K562 (cell line): ENCODE results near the gene POR. TPM values are rescaled to one million over a fixed set of nuclear protein-coding genes. Genes with fewer than 3 reads are reported as not detected.
A peak's percentile ranks its signal among the peaks of the same experiment; 100 is the strongest.

Experiments
- ATF3 ChIP-seq, 2 experiments: fragments of 450-650 bp in 1 of 2; sonication (generic) in 1 of 2; formaldehyde crosslinking in 1 of 2; IDR thresholded peaks in 1 of 2; conservative IDR thresholded peaks in 1 of 2; 2 replicates each; pipeline versions ENCODE4 v1.6.1 to v1.8.1; 2016 to 2023; ENCODE audit warnings: mild to moderate bottlenecking in 2 of 2, moderate library complexity in 2 of 2, inconsistent platforms in 1 of 2, missing genetic modification reagents in 1 of 2
- USF1 ChIP-seq: sonication (generic); formaldehyde crosslinking; IDR thresholded peaks from 2 replicates; pipeline ENCODE4 v1.9.0; 2022; ENCODE audit warnings: mild to moderate bottlenecking, missing genetic modification reagents
- ZMIZ1 ChIP-seq, 2 experiments: fragments of 150-350 bp in 1 of 2; IDR thresholded peaks; 2 replicates each; pipeline ENCODE4 v1.6.1; 2012 to 2016; ENCODE audit warnings: low read depth in 2 of 2, low read length in 2 of 2, mild to moderate bottlenecking in 1 of 2, moderate library complexity in 1 of 2
- polyA plus RNA-seq, 8 experiments: library from polyadenylated mRNA; depleted of rRNA in 4 of 8; stranded (reverse) in 5 of 8; unstranded in 3 of 8; fragments of >200 nt; fragmentation: Nextera tagmentation in 2 of 8; fragmentation: Illumina TruSeq in 1 of 8; extraction: Ambion mirVana in 2 of 8; extraction: Trizol in 1 of 8; gene quantifications; 2 replicates each; pipeline versions ENCODE4 v1.2.1 to v1.2.3, GENCODE V29; 2011 to 2014; ENCODE audit warnings: inconsistent platforms in 1 of 8, missing spikeins in 1 of 8
- total RNA-seq, 7 experiments: library from RNA; depleted of rRNA in 6 of 7; stranded (reverse); fragments of >200 nt in 6 of 7; fragmentation: Illumina TruSeq in 2 of 7; extraction: Trizol in 2 of 7; gene quantifications; 2 replicates each; pipeline versions ENCODE4 v1.2.1 to v1.2.3, GENCODE V29; 2011 to 2021; ENCODE audit warnings: low replicate concordance in 1 of 7

Gene POR
- total and polyA plus RNA-seq, 9 of the 15 experiments (the other 6 are each of a cell fraction or from before 2014, with no cell fraction given), result 4.7 to 142 (median 40.8) TPM

GRCh38 chr7:75969704-75970498 is 54.9 kb downstream of the POR start (continued):
- TF ChIP-seq ZMIZ1 (IDR thresholded peaks at IDR 0.05; ENCODE audit: low read depth in 2 of 2, low read length in 2 of 2) (no peak), USF1 (peak; percentile 68), ATF3 (IDR thresholded peaks at IDR 0.05) (peak; percentile 88), ATF3 (CRISPR knock-in tag; conservative IDR thresholded peaks at IDR 0.05) (no peak)
